Parathyroid adenoma (tissue), 2 donors: ENCODE results near the gene VAV1.

Experiments
- H2AFZ ChIP-seq: fragments of 300-600 bp; sonication (generic); one replicate; pipeline ENCODE4 v1.7.0; 2017; ENCODE audit warnings: antibody characterized with exemption, mild to moderate bottlenecking
- H3K27ac ChIP-seq: fragments of 300-600 bp; sonication (generic); one replicate; pipeline ENCODE4 v1.7.0; 2017
- H3K27me3 ChIP-seq: fragments of 300-600 bp; sonication (generic); one replicate; pipeline ENCODE4 v1.7.0; 2017; ENCODE audit warnings: low read length; ENCODE audit not compliant: control insufficient read depth, insufficient read depth
- H3K36me3 ChIP-seq: fragments of 300-600 bp; sonication (generic); one replicate; pipeline ENCODE4 v1.7.0; 2017; ENCODE audit warnings: low read length; ENCODE audit not compliant: control insufficient read depth, insufficient read depth
- H3K4me1 ChIP-seq: fragments of 300-600 bp; sonication (generic); one replicate; pipeline ENCODE4 v1.7.0; 2017; ENCODE audit warnings: control low read depth
- H3K4me2 ChIP-seq: fragments of 300-600 bp; sonication (generic); one replicate; pipeline ENCODE4 v1.7.0; 2017; ENCODE audit warnings: low read length
- H3K4me3 ChIP-seq: fragments of 300-600 bp; sonication (generic); one replicate; pipeline ENCODE4 v1.7.0; 2017; ENCODE audit warnings: low read depth, low read length
- H3K79me2 ChIP-seq: fragments of 300-600 bp; sonication (generic); one replicate; pipeline ENCODE4 v1.7.0; 2017; ENCODE audit warnings: control low read depth
- H3K9ac ChIP-seq: fragments of 300-600 bp; sonication (generic); one replicate; pipeline ENCODE4 v1.7.0; 2017; ENCODE audit warnings: mild to moderate bottlenecking
- H3K9me3 ChIP-seq: fragments of 300-600 bp; sonication (generic); one replicate; pipeline ENCODE4 v1.7.0; 2017; ENCODE audit warnings: low read length; ENCODE audit not compliant: control insufficient read depth
- CTCF ChIP-seq: fragments of 300-600 bp; sonication (generic); IDR thresholded peaks from one replicate; pipeline ENCODE4 v1.7.0; 2017; ENCODE audit warnings: antibody characterized with exemption, mild to moderate bottlenecking
- donor health status: primary hyperparathyroidism.

Gene VAV1

GRCh38 chr19:6777434-6777833, 4.9 kb downstream of the VAV1 start:
- Histone ChIP-seq H3K79me2 (no peaks in the 10 kb centered on the region), H3K4me3 (no peak overlapping the region)
- TF ChIP-seq CTCF: no peak

GRCh38 chr19:6778386-6778785, 5.9 kb downstream of the VAV1 start:
- Histone ChIP-seq H3K79me2 (no peaks in the 10 kb centered on the region), H3K4me1 (peaks cover 3% of the 10 kb centered on the region), H3K36me3 (no peaks in the 10 kb centered on the region), H2AFZ (no peak overlapping the region), H3K4me2 (no peak overlapping the region), H3K27ac (no peak overlapping the region), H3K9ac (no peak overlapping the region), H3K4me3 (no peak overlapping the region), H3K27me3 (no peaks in the 10 kb centered on the region), H3K9me3 (no peaks in the 10 kb centered on the region)
- no peak for TF ChIP-seq CTCF

More at GRCh38 chr19:6777434-6777833, 4.9 kb downstream of the VAV1 start:
- Histone ChIP-seq H3K9ac (no peak overlapping the region), H3K36me3 (no peaks in the 10 kb centered on the region), H3K4me1 (peaks cover 3% of the 10 kb centered on the region), H3K4me2 (no peak overlapping the region), H2AFZ (no peak overlapping the region), H3K27me3 (no peaks in the 10 kb centered on the region), H3K9me3 (no peaks in the 10 kb centered on the region), H3K27ac (no peak overlapping the region)

- Histone ChIP-seq H3K27ac (no peak overlapping the region), H3K4me3 (no peak overlapping the region), H3K9me3 (no peaks in the 10 kb centered on the region), H3K4me1 (peaks cover 3% of the 10 kb centered on the region), H2AFZ (no peak overlapping the region), H3K9ac (no peak overlapping the region), H3K4me2 (no peak overlapping the region), H3K79me2 (no peaks in the 10 kb centered on the region), H3K36me3 (no peaks in the 10 kb centered on the region), H3K27me3 (no peaks in the 10 kb centered on the region)
- no peak for TF ChIP-seq CTCF
These were observed 6.7 kb downstream of the VAV1 start for GRCh38 chr19:6779206-6779605.

GRCh38 chr19:6787393-6787792, 14.9 kb downstream of the VAV1 start:
- Histone ChIP-seq H3K4me2 (no peak overlapping the region), H3K79me2 (no peaks in the 10 kb centered on the region), H3K9ac (no peak overlapping the region), H3K27ac (no peak overlapping the region), H3K4me1 (no peaks in the 10 kb centered on the region), H3K4me3 (no peak overlapping the region), H3K36me3 (no peaks in the 10 kb centered on the region), H3K27me3 (no peaks in the 10 kb centered on the region), H2AFZ (no peak overlapping the region), H3K9me3 (no peaks in the 10 kb centered on the region)
- TF ChIP-seq CTCF: no peak

- Histone ChIP-seq H3K9ac (no peak overlapping the region), H3K79me2 (no peaks in the 10 kb centered on the region), H3K4me3 (no peak overlapping the region), H3K36me3 (no peaks in the 10 kb centered on the region), H3K9me3 (no peaks in the 10 kb centered on the region), H3K4me2 (no peak overlapping the region), H2AFZ (no peak overlapping the region), H3K27me3 (no peaks in the 10 kb centered on the region), H3K4me1 (no peaks in the 10 kb centered on the region), H3K27ac (no peak overlapping the region)
- TF ChIP-seq CTCF: no peak
These were observed 16.4 kb downstream of the VAV1 start for GRCh38 chr19:6788896-6789295.
